Epithelial cell of esophagus (primary cell): ENCODE results near the gene ATP6V0E1.

Source experiments
- DNase-seq: peaks from one replicate; pipeline ENCODE4 v3.0.0; 2010; ENCODE audit warnings: low read depth
- H3K4me3 ChIP-seq: 2 replicates; pipeline ENCODE4 v1.5.1; 2011; ENCODE audit warnings: mild to moderate bottlenecking, low read length, control low read depth
- TF ChIP-seq, protein P1 (sequence below): IDR thresholded peaks from 2 replicates; pipeline ENCODE4 v1.5.1; 2011; ENCODE audit warnings: low read depth, mild to moderate bottlenecking, low read length, control low read depth, inconsistent platforms; ENCODE audit not compliant: insufficient read depth; ENCODE audit errors: missing control alignments

Gene ATP6V0E1

DNA sequence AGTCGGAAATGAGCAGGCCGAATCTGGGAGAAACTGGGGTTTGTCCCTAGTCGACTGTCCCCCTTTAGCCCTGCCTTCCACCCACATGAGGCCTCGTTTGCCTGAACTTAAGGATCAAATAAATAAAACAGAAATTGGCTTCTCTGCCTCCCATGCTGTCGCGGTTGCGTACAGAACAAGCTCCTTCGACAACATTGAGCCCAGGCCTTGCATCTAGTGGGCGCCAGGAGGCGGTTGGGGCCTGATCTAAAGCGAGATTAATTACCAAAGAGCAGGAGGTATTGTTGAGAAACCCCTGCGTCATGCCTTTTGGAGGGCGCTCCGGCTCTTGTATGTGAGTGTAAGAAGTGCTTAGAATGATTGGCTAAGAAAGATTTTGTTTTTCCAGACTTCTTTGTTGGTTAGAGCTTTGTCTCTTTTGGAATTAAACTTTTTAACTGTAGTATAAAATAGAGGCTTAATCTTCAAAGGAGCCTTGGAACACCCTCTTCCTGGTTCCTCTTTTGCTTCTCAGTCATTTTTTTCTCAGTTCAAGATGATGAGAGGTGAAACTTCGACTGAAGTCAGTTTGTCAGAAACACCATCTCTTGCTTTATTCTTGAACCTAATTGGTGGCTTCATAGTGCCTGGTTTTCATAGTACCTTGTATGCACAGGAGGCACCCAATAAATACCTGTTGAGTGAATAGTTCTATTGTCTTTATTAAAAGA, 828 bp downstream of the ATP6V0E1 start:
- peak overlapping the region; percentile 97 for H3K4me3 ChIP-seq
- TF ChIP-seq, protein P1, sequence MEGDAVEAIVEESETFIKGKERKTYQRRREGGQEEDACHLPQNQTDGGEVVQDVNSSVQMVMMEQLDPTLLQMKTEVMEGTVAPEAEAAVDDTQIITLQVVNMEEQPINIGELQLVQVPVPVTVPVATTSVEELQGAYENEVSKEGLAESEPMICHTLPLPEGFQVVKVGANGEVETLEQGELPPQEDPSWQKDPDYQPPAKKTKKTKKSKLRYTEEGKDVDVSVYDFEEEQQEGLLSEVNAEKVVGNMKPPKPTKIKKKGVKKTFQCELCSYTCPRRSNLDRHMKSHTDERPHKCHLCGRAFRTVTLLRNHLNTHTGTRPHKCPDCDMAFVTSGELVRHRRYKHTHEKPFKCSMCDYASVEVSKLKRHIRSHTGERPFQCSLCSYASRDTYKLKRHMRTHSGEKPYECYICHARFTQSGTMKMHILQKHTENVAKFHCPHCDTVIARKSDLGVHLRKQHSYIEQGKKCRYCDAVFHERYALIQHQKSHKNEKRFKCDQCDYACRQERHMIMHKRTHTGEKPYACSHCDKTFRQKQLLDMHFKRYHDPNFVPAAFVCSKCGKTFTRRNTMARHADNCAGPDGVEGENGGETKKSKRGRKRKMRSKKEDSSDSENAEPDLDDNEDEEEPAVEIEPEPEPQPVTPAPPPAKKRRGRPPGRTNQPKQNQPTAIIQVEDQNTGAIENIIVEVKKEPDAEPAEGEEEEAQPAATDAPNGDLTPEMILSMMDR = peak; percentile 64
- DNase-seq = peak; percentile 89

DNA sequence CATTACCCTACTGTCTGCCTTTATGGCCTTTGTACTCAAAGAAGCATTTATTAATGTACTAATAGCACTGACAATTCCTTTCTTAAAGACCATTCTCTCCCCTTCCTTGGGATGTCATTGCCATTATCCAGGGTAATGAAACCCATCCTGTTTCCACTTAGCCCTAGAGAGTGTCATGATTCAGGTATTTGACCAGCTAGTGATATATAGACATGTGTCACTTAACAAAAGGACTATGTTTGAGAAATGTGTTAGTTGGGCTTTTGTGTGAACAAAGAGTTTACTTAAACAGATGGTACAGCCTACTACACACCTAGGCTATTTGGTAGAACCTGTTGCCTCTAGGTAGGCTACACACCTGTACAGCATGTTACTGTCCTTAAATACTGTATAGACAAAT, 2.0 kb downstream of the ATP6V0E1 start:
- DNase-seq = peak; percentile 17
- H3K4me3 ChIP-seq = peak overlapping the region; percentile 2

DNA sequence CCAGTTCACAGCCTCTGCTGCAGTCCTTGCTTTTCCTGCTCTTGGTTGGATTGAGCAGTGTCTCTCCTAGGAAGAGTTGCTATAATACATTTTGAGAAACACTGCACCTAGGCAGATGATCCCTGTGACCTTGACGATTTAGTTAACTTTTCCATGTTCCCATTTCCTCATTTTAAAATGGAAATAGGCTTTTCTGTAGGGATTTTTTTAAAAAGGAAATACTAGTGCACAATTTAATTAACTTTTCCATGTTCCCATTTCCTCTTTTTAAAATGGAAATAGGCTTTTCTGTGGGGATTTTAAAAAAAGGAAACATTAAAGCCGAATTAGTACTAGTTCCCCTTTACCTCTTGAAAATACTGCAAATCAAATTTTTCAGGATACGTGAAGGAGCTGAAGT, 4.7 kb downstream of the ATP6V0E1 start:
- no peak for DNase-seq
- TF ChIP-seq, protein P1 = no peak
- H3K4me3 ChIP-seq = no peak overlapping the region

More for the DNA sequence above, 2.0 kb downstream of the ATP6V0E1 start:
- TF ChIP-seq, protein P1 = no peak

DNA sequence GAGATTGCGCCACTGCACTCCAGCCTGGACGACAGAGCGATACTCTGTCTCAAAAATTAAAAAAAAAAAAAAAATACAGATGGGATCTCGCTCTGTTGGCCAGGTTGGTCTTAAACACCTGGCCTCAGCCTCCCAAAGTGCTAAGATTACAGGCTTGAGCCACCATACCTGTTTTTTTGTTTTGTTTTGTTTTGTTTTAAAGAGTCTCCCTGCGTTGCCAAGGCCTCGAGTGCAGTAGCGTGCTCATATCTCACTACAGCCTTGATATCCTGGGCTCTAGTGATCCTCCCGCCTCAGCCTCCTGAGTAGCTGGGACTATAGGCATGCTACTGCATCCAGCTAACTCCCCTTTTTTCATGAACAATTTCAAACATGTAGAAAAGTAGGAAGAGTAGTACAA, 7.2 kb downstream of the ATP6V0E1 start:
- no peak for DNase-seq
- no peak overlapping the region for H3K4me3 ChIP-seq
- TF ChIP-seq, protein P1 = no peak

DNA sequence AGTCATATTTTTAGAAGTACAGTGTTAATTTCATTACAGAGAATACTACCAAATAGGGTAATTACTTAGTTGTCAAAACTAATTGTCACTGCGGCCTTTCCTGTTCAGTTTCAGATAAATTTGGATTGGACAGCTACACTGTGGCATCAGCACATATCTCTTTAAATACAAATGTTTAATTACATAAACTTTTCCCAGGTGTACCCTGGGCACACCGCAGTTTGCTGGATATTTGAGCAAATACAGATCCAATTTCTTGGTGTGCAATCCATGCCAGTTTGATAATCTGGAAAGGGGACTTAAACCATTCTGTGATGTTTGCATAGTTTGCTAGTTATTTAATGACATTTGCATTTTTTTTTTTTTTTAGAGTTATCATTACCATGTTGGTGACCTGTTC, 10.8 kb downstream of the ATP6V0E1 start:
- TF ChIP-seq, protein P1 = no peak
- DNase-seq = no peak
- H3K4me3 ChIP-seq = no peak overlapping the region

DNA sequence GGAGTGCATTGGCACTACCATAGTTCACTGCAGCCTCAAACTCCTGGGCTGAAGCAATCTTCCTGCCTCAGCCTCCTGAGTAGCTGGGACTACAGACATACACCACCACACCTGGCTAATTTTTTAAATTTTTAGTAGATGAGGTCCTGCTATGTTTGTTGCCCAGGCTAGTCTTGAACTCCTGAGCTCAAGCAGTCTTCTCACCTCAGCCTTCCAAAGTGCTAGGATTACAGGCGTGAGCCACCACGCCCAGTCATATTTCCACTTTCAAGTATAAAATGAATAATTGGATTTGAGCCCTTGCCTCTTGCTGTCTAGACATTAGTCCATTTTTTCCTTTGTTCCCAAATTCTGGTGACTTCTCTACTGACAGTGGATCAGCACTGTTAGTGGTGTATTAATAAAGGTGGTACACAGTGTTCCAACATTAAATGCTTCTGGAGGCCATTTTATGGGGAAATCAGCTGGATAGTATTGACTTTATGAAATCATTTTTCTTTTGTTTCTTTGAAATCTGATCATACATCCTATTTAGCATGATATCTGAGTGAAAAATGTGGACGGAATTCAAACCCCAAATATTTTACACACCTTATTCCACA, 15.9 kb downstream of the ATP6V0E1 start:
- TF ChIP-seq, protein P1 = no peak
- peak; percentile 51 for DNase-seq
- H3K4me3 ChIP-seq = no peak overlapping the region
